ENCODE data around the gene SFMBT1.

GRCh38 chr3:52854013-52854412 lies 191.9 kb downstream of the SFMBT1 start:
- TF ChIP-seq, protein P1, sequence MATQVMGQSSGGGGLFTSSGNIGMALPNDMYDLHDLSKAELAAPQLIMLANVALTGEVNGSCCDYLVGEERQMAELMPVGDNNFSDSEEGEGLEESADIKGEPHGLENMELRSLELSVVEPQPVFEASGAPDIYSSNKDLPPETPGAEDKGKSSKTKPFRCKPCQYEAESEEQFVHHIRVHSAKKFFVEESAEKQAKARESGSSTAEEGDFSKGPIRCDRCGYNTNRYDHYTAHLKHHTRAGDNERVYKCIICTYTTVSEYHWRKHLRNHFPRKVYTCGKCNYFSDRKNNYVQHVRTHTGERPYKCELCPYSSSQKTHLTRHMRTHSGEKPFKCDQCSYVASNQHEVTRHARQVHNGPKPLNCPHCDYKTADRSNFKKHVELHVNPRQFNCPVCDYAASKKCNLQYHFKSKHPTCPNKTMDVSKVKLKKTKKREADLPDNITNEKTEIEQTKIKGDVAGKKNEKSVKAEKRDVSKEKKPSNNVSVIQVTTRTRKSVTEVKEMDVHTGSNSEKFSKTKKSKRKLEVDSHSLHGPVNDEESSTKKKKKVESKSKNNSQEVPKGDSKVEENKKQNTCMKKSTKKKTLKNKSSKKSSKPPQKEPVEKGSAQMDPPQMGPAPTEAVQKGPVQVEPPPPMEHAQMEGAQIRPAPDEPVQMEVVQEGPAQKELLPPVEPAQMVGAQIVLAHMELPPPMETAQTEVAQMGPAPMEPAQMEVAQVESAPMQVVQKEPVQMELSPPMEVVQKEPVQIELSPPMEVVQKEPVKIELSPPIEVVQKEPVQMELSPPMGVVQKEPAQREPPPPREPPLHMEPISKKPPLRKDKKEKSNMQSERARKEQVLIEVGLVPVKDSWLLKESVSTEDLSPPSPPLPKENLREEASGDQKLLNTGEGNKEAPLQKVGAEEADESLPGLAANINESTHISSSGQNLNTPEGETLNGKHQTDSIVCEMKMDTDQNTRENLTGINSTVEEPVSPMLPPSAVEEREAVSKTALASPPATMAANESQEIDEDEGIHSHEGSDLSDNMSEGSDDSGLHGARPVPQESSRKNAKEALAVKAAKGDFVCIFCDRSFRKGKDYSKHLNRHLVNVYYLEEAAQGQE (IDR thresholded peaks at IDR 0.05; ENCODE audit: insufficient read depth in 1 of 2, low read depth in 2 of 2, low read length in 2 of 2): peak; percentile 51 to 86; a peak in 3 of 4 replicates
- TF ChIP-seq FOXP2 (optimal IDR thresholded peaks at IDR 0.05; ENCODE audit: borderline replicate concordance, extremely low read depth, extremely low read length, insufficient read depth) (no peak), POLR2AphosphoS5 (IDR thresholded peaks at IDR 0.05; ENCODE audit: low read depth, low read length) (no peak)

Data from PFSK-1 (cell line).